NCI-H2196 treated with DMSO at 0.1 percent for 48 hours (cell line): ENCODE measurements around the gene PFDN4.

Source experiments
- DNase-seq: peaks from one replicate; lab custom pipeline; 2025; ENCODE audit not compliant: unreplicated experiment; lab: John Stamatoyannopoulos, UW

The PFDN4 gene

GRCh38 chr20:54200487-54201267 is 7.2 kb upstream of the PFDN4 start:
- DNase-seq = no peak

GRCh38 chr20:54201268-54201846 is 6.5 kb upstream of the PFDN4 start:
- DNase-seq = no peak

GRCh38 chr20:54203281-54203680 is 4.6 kb upstream of the PFDN4 start:
- DNase-seq = no peak

- DNase-seq = no peak
Measured at GRCh38 chr20:54204063-54204462, 3.8 kb upstream of the PFDN4 start.

- DNase-seq = no peak
Measured at GRCh38 chr20:54204481-54204880, 3.4 kb upstream of the PFDN4 start.

- DNase-seq = no peak
Measured at GRCh38 chr20:54205450-54205849, 2.4 kb upstream of the PFDN4 start.

- DNase-seq = no peak
Measured at GRCh38 chr20:54207053-54207742, 689 bp upstream of the PFDN4 start.

GRCh38 chr20:54208548-54209176 is 775 bp downstream of the PFDN4 start:
- DNase-seq = no peak

- DNase-seq = no peak
Measured at GRCh38 chr20:54209216-54209813, 1.4 kb downstream of the PFDN4 start.

- no peak for DNase-seq
Measured at GRCh38 chr20:54212226-54212625, 4.3 kb downstream of the PFDN4 start.

GRCh38 chr20:54212871-54213270 is 5.0 kb downstream of the PFDN4 start:
- no peak for DNase-seq

GRCh38 chr20:54214566-54214965 is 6.7 kb downstream of the PFDN4 start:
- DNase-seq = no peak

- no peak for DNase-seq
Measured at GRCh38 chr20:54215157-54215789, 7.4 kb downstream of the PFDN4 start.

GRCh38 chr20:54217762-54218161 is 9.9 kb downstream of the PFDN4 start:
- no peak for DNase-seq

GRCh38 chr20:54218470-54218869 is 10.6 kb downstream of the PFDN4 start:
- no peak for DNase-seq

GRCh38 chr20:54219751-54220426 is 12.0 kb downstream of the PFDN4 start:
- DNase-seq = no peak

GRCh38 chr20:54220722-54221121 is 12.8 kb downstream of the PFDN4 start:
- DNase-seq = no peak

- DNase-seq = no peak
Measured at GRCh38 chr20:54221353-54221752, 13.5 kb downstream of the PFDN4 start.

- no peak for DNase-seq
Measured at GRCh38 chr20:54221996-54222890, 14.4 kb downstream of the PFDN4 start.
